Stomach smooth muscle (tissue), 2 donors: ENCODE data around the gene EMC9.

Source experiments
- H3K27ac ChIP-seq: one replicate; pipeline ENCODE4 v1.7.0; 2013; ENCODE audit warnings: mild to moderate bottlenecking, low read length, inconsistent platforms
- H3K27me3 ChIP-seq, 2 donors: one replicate each; pipeline ENCODE4 v1.7.0; 2013; ENCODE audit warnings: low read length in 2 of 2; ENCODE audit not compliant: insufficient read depth in 2 of 2, control insufficient read depth in 1 of 2
- H3K36me3 ChIP-seq, 2 donors: one replicate each; pipeline ENCODE4 v1.7.0; 2013; ENCODE audit warnings: low read length in 2 of 2; ENCODE audit not compliant: control insufficient read depth in 2 of 2, insufficient read depth in 2 of 2
- H3K4me1 ChIP-seq: one replicate; pipeline ENCODE4 v1.7.0; 2013; ENCODE audit warnings: low read length; ENCODE audit not compliant: control insufficient read depth, insufficient read depth
- H3K4me3 ChIP-seq, 2 donors: one replicate each; pipeline ENCODE4 v1.7.0; 2013; ENCODE audit warnings: low read length in 2 of 2
- H3K9ac ChIP-seq, 2 donors: one replicate each; pipeline ENCODE4 v1.7.0; 2013; ENCODE audit warnings: low read length in 2 of 2, mild to moderate bottlenecking in 1 of 2
- H3K9me3 ChIP-seq, 2 donors: one replicate each; pipeline ENCODE4 v1.7.0; 2013; ENCODE audit warnings: low read length in 2 of 2; ENCODE audit not compliant: control insufficient read depth in 2 of 2
- donor health status: healthy.
- donor health status: Pancreatic carcinoma.

Gene EMC9, protein sequence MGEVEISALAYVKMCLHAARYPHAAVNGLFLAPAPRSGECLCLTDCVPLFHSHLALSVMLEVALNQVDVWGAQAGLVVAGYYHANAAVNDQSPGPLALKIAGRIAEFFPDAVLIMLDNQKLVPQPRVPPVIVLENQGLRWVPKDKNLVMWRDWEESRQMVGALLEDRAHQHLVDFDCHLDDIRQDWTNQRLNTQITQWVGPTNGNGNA

DNA sequence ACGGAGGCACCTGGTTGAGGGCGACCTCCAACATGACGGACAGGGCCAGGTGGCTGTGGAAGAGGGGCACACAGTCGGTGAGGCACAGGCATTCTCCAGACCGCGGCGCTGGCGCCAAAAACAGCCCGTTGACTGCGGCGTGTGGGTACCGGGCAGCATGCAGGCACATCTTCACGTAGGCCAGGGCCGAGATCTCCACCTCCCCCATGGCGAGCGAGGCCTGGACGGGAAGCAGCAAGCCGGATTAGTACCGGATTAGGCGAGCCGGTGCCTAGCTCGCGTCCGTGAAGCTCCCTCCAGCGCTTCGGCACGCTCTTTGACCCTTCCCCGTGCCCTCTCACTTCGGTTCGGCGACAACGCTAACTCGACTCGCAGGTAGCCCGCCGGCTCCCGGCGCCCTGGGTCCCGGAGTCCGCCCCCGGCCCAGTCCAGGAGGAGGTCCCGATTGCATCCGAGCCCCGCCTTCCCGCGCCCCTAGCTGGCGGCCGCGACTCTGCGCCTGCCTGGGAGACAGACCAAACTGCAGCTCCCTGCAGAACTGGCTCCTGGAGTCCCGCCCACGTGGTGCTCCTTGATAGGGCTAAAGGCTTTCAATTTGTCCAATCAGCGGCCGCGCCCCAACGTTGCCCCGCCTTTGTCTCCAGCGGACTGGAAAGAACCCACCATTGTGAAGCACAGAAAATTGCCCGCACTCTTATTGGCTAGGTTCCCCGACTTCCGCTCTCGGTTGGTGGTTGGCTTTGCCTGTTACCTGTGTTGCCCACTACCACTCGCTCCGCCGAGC is at the start of gene EMC9:
Gene EMC9 (minus strand): TSS at position 495 of the 784 bp plus-strand sequence. CDS start 287 bp downstream, at position 208.
- Histone ChIP-seq H3K9ac (peak within 1 kb of the TSS; percentile 84 to 89), H3K4me3 (peak within 1 kb of the TSS; percentile 87 to 96), H3K36me3 (peaks cover 21 to 30% of the 10 kb centered on the region in 2 donors), H3K27me3 (no peaks in the 10 kb centered on the region), H3K9me3 (no peaks in the 10 kb centered on the region), H3K4me1 (peaks cover 57% of the 10 kb centered on the region), H3K27ac (peak within 1 kb of the TSS; percentile 84)

DNA sequence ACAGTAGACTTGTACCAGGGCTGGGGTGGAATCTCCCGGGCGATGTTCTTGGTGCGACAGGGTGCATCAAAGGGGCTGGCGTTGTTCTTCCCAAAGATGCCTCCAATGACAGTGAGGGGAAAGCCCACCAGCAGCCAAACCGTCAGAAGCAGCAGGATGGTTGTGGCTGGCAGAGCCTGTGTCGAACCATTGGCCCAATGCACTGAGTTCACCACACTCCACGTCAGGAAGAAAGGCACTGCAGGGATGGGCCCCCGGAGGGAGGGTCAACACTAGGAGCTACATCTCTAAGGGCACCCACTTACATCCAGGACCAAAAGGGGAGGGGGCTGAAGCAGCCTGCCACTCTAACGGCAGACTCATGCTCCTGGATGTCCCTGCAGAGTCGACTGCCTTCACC is 49.0 kb upstream of the EMC9 start:
- no peaks in the 10 kb centered on the region for H3K27me3 ChIP-seq
- H3K4me1 ChIP-seq: peaks cover 32% of the 10 kb centered on the region
- no peak overlapping the region for H3K27ac ChIP-seq
- H3K9me3 ChIP-seq: no peaks in the 10 kb centered on the region
- no peak overlapping the region for H3K9ac ChIP-seq
- H3K4me3 ChIP-seq: no peak overlapping the region
- H3K36me3 ChIP-seq: peaks cover 24 to 36% of the 10 kb centered on the region in 2 donors

DNA sequence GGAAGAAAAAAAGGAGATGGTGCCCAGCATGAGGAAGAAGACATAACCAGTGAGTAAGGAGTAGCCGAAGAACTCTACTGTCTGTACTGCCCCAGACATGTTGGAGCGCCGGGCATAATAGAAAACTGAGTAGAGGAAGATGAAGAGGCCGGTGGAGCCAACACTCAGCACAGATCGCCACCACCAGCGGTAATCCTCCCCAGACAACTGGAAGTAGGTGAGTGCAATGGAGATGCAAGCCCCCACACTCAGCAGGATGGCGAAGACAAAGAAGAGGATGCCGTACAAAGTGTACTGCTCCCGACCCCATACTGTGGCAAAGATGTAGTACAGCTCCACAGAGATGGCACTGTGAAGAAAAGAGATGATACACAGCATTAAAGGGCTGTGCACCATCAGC is 48.1 kb upstream of the EMC9 start:
- Histone ChIP-seq H3K4me3 (no peak overlapping the region), H3K9me3 (no peaks in the 10 kb centered on the region), H3K9ac (no peak overlapping the region), H3K36me3 (peaks cover 34 to 44% of the 10 kb centered on the region in 2 donors), H3K27me3 (no peaks in the 10 kb centered on the region), H3K27ac (no peak overlapping the region), H3K4me1 (peaks cover 24% of the 10 kb centered on the region)

DNA sequence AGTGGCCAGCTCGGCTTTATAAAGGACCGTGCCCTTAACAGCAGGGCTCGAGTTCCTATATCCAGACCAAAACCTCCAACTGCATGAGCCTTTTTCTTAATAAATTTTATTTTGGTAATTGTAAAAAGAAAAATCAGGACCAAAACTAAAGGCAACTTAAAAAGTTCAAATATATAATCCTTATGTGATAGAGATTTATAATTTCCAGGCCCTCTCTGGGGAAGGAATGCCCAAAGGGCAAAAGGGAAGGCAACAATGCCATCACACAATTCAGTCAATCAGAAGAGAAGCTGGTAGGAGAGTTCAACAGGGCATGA is 47.6 kb upstream of the EMC9 start:
- H3K27ac ChIP-seq: peak overlapping the region; percentile 46
- H3K27me3 ChIP-seq: no peaks in the 10 kb centered on the region
- no peak overlapping the region for H3K9ac ChIP-seq
- no peaks in the 10 kb centered on the region for H3K9me3 ChIP-seq
- peak overlapping the region; percentile 54 to 82 for H3K4me3 ChIP-seq
- H3K36me3 ChIP-seq: peaks cover 37 to 47% of the 10 kb centered on the region in 2 donors
- peaks cover 19% of the 10 kb centered on the region for H3K4me1 ChIP-seq

DNA sequence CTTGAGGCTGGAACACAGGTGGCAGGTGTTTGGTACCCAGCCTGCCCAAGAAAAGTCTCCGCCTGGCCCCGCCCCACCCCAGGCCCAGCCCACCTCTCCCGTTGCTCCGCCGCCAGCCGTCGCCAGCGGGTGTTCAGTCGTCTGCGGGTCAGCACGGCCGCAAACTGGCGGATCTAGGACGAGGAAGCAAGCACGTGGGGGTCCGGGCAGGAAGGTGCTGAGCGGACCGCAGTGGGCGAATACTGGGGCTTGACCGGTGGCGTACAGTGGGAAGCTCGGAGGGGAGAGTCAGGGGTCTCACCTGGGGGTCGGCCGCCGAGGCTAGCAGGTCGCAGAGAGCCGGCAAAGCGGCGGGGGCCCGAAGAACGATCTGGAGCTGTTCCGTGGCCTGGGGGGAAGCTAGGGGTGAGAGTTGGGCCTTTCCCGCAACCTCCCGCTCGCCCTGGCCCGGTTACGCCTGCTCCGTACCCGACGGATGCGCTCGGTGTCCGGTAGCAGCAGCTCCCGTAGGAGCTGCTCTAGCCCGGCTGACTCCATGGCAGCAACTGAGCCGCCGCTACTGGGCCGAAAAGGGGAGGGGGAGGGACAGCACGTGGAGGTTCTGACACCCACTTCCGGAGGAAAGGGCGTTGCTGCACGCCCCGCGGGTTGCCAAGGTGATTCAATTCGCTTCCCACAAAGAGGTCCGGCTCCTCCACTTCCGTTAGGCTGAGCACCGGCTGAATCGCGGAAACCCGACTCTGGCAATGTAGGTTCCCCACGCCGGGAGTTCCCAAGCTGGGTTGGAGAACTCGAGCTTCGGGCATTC is 47.1 kb upstream of the EMC9 start, which contains the start of gene IPO4:
Gene IPO4 (minus strand): TSS at position 566 of the 808 bp plus-strand sequence. CDS start 29 bp downstream, at position 537.
- H3K27ac ChIP-seq: peak within 1 kb of the TSS; percentile 66
- peaks cover 19% of the 10 kb centered on the region for H3K4me1 ChIP-seq
- peaks cover 39 to 51% of the 10 kb centered on the region in 2 donors for H3K36me3 ChIP-seq
- no peaks in the 10 kb centered on the region for H3K27me3 ChIP-seq
- peak within 1 kb of the TSS; percentile 61 to 80 for H3K9ac ChIP-seq
- H3K9me3 ChIP-seq: no peaks in the 10 kb centered on the region
- H3K4me3 ChIP-seq: peak within 1 kb of the TSS; percentile 54 to 82

DNA sequence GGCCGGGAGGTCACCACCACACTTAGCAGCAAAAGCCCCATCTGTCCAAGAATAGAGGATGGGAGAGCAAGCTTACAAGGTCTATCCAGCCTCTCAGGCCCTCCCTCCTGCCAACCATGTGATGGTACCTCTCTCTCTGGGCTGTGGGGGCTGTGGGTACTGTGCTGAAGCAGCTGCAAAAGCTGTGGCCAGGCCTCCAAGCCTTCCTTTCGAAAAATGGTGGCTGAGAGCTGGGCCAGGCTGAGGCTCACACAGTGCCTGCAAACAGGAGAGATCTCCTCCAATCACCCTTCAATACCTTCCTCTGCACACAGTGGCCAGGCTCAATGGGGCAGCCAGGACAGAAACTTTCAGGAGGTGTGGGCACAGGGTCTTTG is 46.1 kb upstream of the EMC9 start:
- peak overlapping the region; percentile 54 to 82 for H3K4me3 ChIP-seq

DNA sequence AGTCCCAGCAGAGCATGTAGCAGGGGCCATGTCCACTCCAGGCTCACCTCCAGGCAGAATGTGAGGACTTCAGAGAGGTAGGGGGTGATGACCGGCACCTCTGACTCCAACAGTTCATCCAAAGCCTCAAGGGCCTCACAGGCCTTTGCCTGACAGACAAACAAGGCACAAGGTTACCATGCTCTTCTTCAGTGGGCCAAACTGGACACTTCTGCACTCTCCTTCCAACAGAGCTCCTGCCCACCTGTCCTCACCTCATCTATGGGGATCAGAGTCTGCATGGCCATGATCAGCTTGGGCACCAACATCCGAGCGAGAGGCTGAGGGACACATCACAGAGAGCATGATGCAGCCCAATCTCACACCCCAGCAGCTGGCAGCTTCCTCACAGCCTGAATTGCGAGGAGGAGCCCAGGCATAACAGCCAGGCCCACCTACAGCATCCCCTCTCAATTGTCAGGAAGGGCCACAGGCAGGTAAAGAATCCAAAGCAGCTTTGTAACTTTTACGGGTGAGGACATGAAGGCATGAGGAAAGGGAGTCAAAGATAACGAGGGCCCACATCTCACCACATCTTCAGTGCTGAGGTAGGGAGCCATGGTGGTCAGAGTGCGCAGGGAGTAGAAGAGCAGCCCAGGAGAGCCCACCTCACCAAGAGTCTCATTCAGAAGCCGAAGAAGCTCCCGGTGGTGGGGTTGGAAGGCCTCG is 45.6 kb upstream of the EMC9 start:
- no peaks in the 10 kb centered on the region for H3K9me3 ChIP-seq
- H3K9ac ChIP-seq: peak overlapping the region; percentile 25 to 29
- H3K36me3 ChIP-seq: peaks cover 40 to 52% of the 10 kb centered on the region in 2 donors
- no peak overlapping the region for H3K27ac ChIP-seq
- no peak overlapping the region for H3K4me3 ChIP-seq
- H3K4me1 ChIP-seq: peaks cover 14% of the 10 kb centered on the region
- no peaks in the 10 kb centered on the region for H3K27me3 ChIP-seq

More for the DNA sequence above, 46.1 kb upstream of the EMC9 start:
- H3K9ac ChIP-seq: peak overlapping the region; percentile 61 to 80
- peaks cover 37 to 51% of the 10 kb centered on the region in 2 donors for H3K36me3 ChIP-seq
- H3K9me3 ChIP-seq: no peaks in the 10 kb centered on the region
- H3K4me1 ChIP-seq: peaks cover 17% of the 10 kb centered on the region
- peak overlapping the region; percentile 66 for H3K27ac ChIP-seq
- no peaks in the 10 kb centered on the region for H3K27me3 ChIP-seq

DNA sequence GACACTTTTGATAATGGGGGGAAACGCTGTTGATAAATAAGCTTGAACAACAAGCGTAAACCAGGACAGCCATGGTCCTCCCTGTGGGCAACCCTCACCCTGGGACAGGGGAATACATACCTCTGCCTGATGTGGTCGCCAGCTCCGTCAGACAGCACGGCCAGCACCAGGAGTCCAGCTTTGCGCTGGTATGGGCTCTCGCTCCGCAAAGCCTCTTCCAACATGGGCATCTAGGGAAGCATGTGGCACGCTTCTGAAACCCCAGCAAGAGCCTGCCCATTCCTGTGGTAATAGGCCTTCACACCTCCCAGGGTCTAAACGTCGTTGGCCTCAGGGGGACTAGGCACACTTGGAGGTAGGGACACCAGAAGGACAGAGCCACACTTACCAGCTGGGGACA is 44.4 kb upstream of the EMC9 start:
- Histone ChIP-seq H3K36me3 (peaks cover 43 to 52% of the 10 kb centered on the region in 2 donors), H3K4me3 (no peak overlapping the region), H3K27ac (no peak overlapping the region), H3K27me3 (no peaks in the 10 kb centered on the region), H3K4me1 (peaks cover 14% of the 10 kb centered on the region), H3K9me3 (no peaks in the 10 kb centered on the region), H3K9ac (no peak overlapping the region)

DNA sequence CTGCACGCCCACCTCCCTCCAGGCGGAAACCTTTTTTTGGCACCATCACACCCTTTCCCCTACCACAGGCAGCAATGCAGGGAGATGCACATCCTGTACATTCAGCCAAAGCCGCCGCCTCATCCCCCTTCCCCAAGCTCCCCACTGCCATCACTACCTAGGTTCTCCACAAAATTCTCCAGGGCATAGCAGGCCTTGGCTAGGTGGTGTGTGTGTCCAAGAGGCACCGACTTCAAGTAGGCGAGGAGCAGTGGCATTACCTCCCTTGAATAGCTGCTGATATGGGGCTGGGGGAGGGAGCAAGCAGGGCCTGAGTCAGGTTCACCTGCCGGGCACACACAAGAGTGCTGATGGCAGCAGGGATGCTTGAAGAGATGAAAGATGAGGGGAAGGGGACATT is 43.6 kb upstream of the EMC9 start:
- Histone ChIP-seq H3K9ac (no peak overlapping the region), H3K27ac (no peak overlapping the region), H3K9me3 (no peaks in the 10 kb centered on the region), H3K4me1 (peaks cover 21% of the 10 kb centered on the region), H3K27me3 (no peaks in the 10 kb centered on the region), H3K36me3 (peaks cover 43 to 53% of the 10 kb centered on the region in 2 donors), H3K4me3 (no peak overlapping the region)
